WTC11 (cell line): ENCODE measurements around the gene OR2AK2. TPM values are rescaled to one million over a fixed set of nuclear protein-coding genes. Genes with fewer than 3 reads are reported as not detected.

Source experiments
- ATAC-seq: fragments of 200-7000 bp; cut with Tn5 transposase; 2 replicates; pipeline ENCODE4 v1.10.0; 2021; ENCODE audit warnings: mild to moderate bottlenecking, moderate library complexity
- CTCF ChIA-PET: fragments of 300-600 bp; sonication (Branson Sonifier 250); formaldehyde crosslinking; loops from one replicate; lab custom pipeline; 2021; ENCODE audit warnings: antibody characterized with exemption; lab: Charles Lee
- POLR2A ChIA-PET: fragments of 350-600 bp; sonication (Branson Sonifier 250); formaldehyde crosslinking; loops from one replicate; lab custom pipeline; 2021; ENCODE audit warnings: antibody characterized with exemption; lab: Charles Lee
- DNase-seq: peaks from one replicate; pipeline ENCODE4 v3.0.0; 2021; ENCODE audit warnings: low spot score
- H3K27ac Mint-ChIP-seq: 2 replicates; pipeline ENCODE4 v1.8.0; 2021; ENCODE audit warnings: mixed read lengths
- H3K27me3 Mint-ChIP-seq: 2 replicates; pipeline ENCODE4 v1.8.0; 2021; ENCODE audit warnings: low read depth, mild to moderate bottlenecking, moderate library complexity, mixed read lengths
- H3K36me3 Mint-ChIP-seq: 2 replicates; pipeline ENCODE4 v1.8.0; 2021; ENCODE audit warnings: mixed read lengths
- H3K4me1 Mint-ChIP-seq: 2 replicates; pipeline ENCODE4 v1.8.0; 2022; ENCODE audit warnings: mixed read lengths
- H3K4me3 Mint-ChIP-seq: 2 replicates; pipeline ENCODE4 v1.8.0; 2021; ENCODE audit warnings: mild to moderate bottlenecking, moderate library complexity, mixed read lengths
- H3K9me3 Mint-ChIP-seq: 2 replicates; pipeline ENCODE4 v1.8.0; 2021; ENCODE audit warnings: mixed read lengths
- ARID4B ChIP-seq: sonication (generic); formaldehyde crosslinking; IDR thresholded peaks from 2 replicates; pipeline ENCODE4 v1.8.0; 2023; ENCODE audit warnings: missing genetic modification reagents, mild to moderate bottlenecking, borderline replicate concordance
- ATF2 ChIP-seq: sonication (generic); formaldehyde crosslinking; IDR thresholded peaks from 2 replicates; pipeline ENCODE4 v1.8.1; 2022; ENCODE audit warnings: low read depth, missing genetic modification reagents, borderline replicate concordance
- E2F1 ChIP-seq: sonication (generic); formaldehyde crosslinking; IDR thresholded peaks from 2 replicates; pipeline ENCODE4 v1.8.0; 2022; ENCODE audit warnings: mild to moderate bottlenecking, missing genetic modification reagents
- ELF4 ChIP-seq: sonication (generic); formaldehyde crosslinking; IDR thresholded peaks from 2 replicates; pipeline ENCODE4 v1.8.1; 2022; ENCODE audit warnings: low read depth, mild to moderate bottlenecking, moderate library complexity, missing genetic modification reagents
- EMX1 ChIP-seq: fragments of 250-450 bp; sonication (Bioruptor Pico); IDR thresholded peaks from 2 replicates; pipeline ENCODE4 v1.8.0; 2021; ENCODE audit warnings: mild to moderate bottlenecking
- ESRRA ChIP-seq: sonication (generic); formaldehyde crosslinking; IDR thresholded peaks from 2 replicates; pipeline ENCODE4 v1.8.1; 2022; ENCODE audit warnings: mild to moderate bottlenecking, missing genetic modification reagents, borderline replicate concordance
- FOXJ3 ChIP-seq: sonication (generic); formaldehyde crosslinking; IDR thresholded peaks from 2 replicates; pipeline ENCODE4 v1.9.0; 2021; ENCODE audit warnings: missing genetic modification reagents, mild to moderate bottlenecking, borderline replicate concordance
- JUN ChIP-seq: sonication (generic); formaldehyde crosslinking; IDR thresholded peaks from 2 replicates; pipeline ENCODE4 v1.8.0; 2023; ENCODE audit warnings: mild to moderate bottlenecking, missing genetic modification reagents
- MLX ChIP-seq: sonication (generic); formaldehyde crosslinking; IDR thresholded peaks from 2 replicates; pipeline ENCODE4 v1.8.1; 2023; ENCODE audit warnings: mild to moderate bottlenecking, missing genetic modification reagents, moderate library complexity
- NFATC4 ChIP-seq: fragments of 250-450 bp; sonication (Bioruptor Pico); IDR thresholded peaks from 2 replicates; pipeline ENCODE4 v1.9.0; 2021; ENCODE audit warnings: mild to moderate bottlenecking
- OVOL2 ChIP-seq: fragments of 250-450 bp; sonication (Bioruptor Pico); IDR thresholded peaks from 2 replicates; pipeline ENCODE4 v1.9.0; 2021; ENCODE audit warnings: mild to moderate bottlenecking, borderline replicate concordance
- SMAD4 ChIP-seq: sonication (generic); formaldehyde crosslinking; IDR thresholded peaks from 2 replicates; pipeline ENCODE4 v1.8.0; 2022; ENCODE audit warnings: mild to moderate bottlenecking, missing genetic modification reagents
- ZBTB21 ChIP-seq: sonication (generic); formaldehyde crosslinking; IDR thresholded peaks from 2 replicates; pipeline ENCODE4 v1.8.1; 2023; ENCODE audit warnings: mild to moderate bottlenecking, missing genetic modification reagents, borderline replicate concordance
- ZNF263 ChIP-seq: sonication (generic); formaldehyde crosslinking; IDR thresholded peaks from 2 replicates; pipeline ENCODE4 v1.8.1; 2022; ENCODE audit warnings: low read depth, mild to moderate bottlenecking, moderate library complexity, missing genetic modification reagents
- ZNF416 ChIP-seq: fragments of 250-450 bp; sonication (Bioruptor Pico); IDR thresholded peaks from 2 replicates; pipeline ENCODE4 v1.9.0; 2021; ENCODE audit warnings: mild to moderate bottlenecking, inconsistent platforms
- total RNA-seq: library from RNA; stranded (reverse); gene quantifications from 3 replicates; pipeline ENCODE4 v1.2.3, GENCODE V29; 2021
- TF ChIP-seq, protein P1 (sequence below): sonication (generic); formaldehyde crosslinking; IDR thresholded peaks from 2 replicates; pipeline ENCODE4 v1.8.1; 2022; ENCODE audit warnings: mild to moderate bottlenecking, missing genetic modification reagents, moderate library complexity, borderline replicate concordance
- TF ChIP-seq, protein P2 (sequence below): fragments of 200-600 bp; IDR thresholded peaks from 2 replicates; pipeline ENCODE4 v1.8.0; 2022; ENCODE audit warnings: antibody characterized with exemption

OR2AK2 gene
- total RNA-seq, 1 experiment from 2014 or later: not detected

DNA sequence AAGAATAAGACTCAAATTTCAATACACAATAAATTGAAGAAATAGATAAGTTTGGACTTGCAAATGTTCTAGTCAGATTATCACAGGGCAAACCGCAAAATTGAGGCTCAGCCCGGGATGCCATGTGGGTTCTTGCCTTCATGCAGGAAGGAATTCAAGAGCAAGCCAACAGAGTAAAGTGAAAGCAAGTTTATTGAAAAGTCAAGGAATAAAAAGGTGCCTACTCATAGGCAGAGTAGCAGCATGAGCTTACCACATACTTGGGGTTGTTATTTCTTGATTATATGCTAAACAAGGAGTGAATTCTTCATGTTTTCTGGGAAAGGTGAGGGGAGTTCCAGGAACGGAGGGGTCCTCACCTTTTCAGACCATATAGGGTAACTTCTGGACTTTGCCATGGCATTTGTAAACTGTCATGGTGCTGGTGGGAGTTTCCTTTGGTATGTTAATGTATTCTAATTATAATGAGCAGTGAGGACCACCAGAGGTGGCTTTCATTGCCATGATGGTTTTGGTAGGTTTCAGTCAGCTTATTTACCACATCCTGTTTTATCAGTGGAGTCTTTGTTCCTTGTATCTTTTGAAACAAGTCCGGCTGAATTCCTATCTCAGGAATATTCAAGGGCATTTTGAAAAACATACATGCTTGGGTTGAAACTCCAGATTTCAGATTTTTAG, 2.0 kb upstream of the OR2AK2 start:
- Mint-ChIP-seq H3K27ac (no peak overlapping the region), H3K9me3 (peaks cover 68% of the 10 kb centered on the region), H3K36me3 (peaks cover 47% of the 10 kb centered on the region), H3K27me3 (peaks cover 2% of the 10 kb centered on the region; the same call in 1 of the 2 replicates), H3K4me3 (no peak overlapping the region), H3K4me1 (no peaks in the 10 kb centered on the region)
- CTCF ChIA-PET: no interaction called here
- ATAC-seq (no peak), DNase-seq (no peak)
- TF ChIP-seq FOXJ3 (no peak), EMX1 (CRISPR knock-in tag) (no peak), OVOL2 (CRISPR knock-in tag) (no peak), MLX (no peak)
- POLR2A ChIA-PET: no interaction called here

DNA sequence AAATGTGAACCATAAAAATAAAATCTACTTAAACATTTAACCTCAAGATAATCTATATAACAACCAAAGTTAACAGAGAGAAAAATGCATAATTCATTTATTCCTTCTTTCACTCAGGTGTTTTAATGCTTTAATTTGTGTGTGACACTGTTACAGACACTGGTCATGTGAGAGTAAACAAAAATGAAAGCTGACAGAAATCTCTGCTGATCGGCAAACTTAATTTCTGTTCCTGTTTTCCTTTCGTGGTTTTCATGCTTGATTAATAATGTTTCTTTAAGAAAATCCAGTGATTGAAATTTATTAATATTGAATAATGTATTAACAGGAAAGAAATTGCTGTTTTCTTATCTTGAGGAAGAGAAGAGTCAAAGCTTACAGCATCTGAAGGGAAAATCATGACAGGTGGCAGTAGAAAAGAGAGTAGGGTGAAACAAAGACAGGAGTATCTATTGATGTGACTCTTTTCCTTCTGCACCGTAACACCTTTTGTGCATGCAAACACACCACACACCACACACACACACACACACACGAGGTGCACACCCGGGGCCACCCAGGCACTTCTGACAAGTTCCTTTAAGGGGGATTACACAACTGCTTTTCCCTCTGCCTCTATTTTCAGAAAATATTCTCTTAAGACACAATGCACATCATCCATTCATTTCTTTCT, 1.6 kb downstream of the OR2AK2 start:
- CTCF ChIA-PET: no interaction called here
- Mint-ChIP-seq H3K9me3 (peaks cover 69% of the 10 kb centered on the region), H3K36me3 (peaks cover 41% of the 10 kb centered on the region), H3K27me3 (no peaks in the 10 kb centered on the region; the same call in 1 of the 2 replicates), H3K27ac (no peak overlapping the region), H3K4me3 (no peak overlapping the region), H3K4me1 (no peaks in the 10 kb centered on the region)
- TF ChIP-seq EMX1 (CRISPR knock-in tag) (no peak), ESRRA (CRISPR knock-in tag) (no peak), NFATC4 (CRISPR knock-in tag) (no peak), ELF4 (CRISPR knock-in tag) (no peak), ZNF416 (CRISPR knock-in tag) (no peak), JUN (CRISPR knock-in tag) (no peak), ZNF263 (CRISPR knock-in tag) (no peak), ZBTB21 (CRISPR knock-in tag) (no peak), ARID4B (CRISPR knock-in tag) (no peak), SMAD4 (CRISPR knock-in tag) (no peak), E2F1 (no peak), ATF2 (no peak)
- TF ChIP-seq, protein P1, sequence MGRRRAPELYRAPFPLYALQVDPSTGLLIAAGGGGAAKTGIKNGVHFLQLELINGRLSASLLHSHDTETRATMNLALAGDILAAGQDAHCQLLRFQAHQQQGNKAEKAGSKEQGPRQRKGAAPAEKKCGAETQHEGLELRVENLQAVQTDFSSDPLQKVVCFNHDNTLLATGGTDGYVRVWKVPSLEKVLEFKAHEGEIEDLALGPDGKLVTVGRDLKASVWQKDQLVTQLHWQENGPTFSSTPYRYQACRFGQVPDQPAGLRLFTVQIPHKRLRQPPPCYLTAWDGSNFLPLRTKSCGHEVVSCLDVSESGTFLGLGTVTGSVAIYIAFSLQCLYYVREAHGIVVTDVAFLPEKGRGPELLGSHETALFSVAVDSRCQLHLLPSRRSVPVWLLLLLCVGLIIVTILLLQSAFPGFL (CRISPR knock-in tag): no peak
- TF ChIP-seq, protein P2, sequence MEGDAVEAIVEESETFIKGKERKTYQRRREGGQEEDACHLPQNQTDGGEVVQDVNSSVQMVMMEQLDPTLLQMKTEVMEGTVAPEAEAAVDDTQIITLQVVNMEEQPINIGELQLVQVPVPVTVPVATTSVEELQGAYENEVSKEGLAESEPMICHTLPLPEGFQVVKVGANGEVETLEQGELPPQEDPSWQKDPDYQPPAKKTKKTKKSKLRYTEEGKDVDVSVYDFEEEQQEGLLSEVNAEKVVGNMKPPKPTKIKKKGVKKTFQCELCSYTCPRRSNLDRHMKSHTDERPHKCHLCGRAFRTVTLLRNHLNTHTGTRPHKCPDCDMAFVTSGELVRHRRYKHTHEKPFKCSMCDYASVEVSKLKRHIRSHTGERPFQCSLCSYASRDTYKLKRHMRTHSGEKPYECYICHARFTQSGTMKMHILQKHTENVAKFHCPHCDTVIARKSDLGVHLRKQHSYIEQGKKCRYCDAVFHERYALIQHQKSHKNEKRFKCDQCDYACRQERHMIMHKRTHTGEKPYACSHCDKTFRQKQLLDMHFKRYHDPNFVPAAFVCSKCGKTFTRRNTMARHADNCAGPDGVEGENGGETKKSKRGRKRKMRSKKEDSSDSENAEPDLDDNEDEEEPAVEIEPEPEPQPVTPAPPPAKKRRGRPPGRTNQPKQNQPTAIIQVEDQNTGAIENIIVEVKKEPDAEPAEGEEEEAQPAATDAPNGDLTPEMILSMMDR: no peak
- ATAC-seq (no peak), DNase-seq (no peak)
- POLR2A ChIA-PET: no interaction called here
